Measurements from ENCODE around the gene CREBBP. TPM values are rescaled to one million over a fixed set of nuclear protein-coding genes. Genes with fewer than 3 reads are reported as not detected.

Gene CREBBP
- total and polyA plus RNA-seq, 10 donors, result 5.8 to 153 (median 99.9) TPM

- Histone ChIP-seq H3K27ac (no peak overlapping the region), H3K9me3 (no peaks in the 10 kb centered on the region), H3K4me1 (peaks cover 0 to 7% (median 0%) of the 10 kb centered on the region in 6 donors), H3K4me3 (no peak overlapping the region), H3K27me3 (replicated peaks in 1 of 7) (no peaks in the 10 kb centered on the region), H3K36me3 (peaks cover 0 to 100% (median 85%) of the 10 kb centered on the region in 6 donors)
- TF ChIP-seq CTCF (IDR thresholded peaks at IDR 0.05 in 8 of 11, conservative IDR thresholded peaks at IDR 0.05 in 3 of 11) (no peak), POLR2AphosphoS5 (IDR thresholded peaks at IDR 0.05) (no peak), POLR2A (IDR thresholded peaks at IDR 0.05) (no peak)
- intact Hi-C loops (cut with DNase I; ENCODE audit: low total_unique reads), result no loop called here
- 96 to 98% (median 97%) methylated on average over 5 of the region's 5 CpGs for WGBS, 5 donors
- DNase-seq, result no peak
Measured at GRCh38 chr16:3759736-3760135, 120.8 kb downstream of the CREBBP start.

GRCh38 chr16:3756113-3756512 lies 124.4 kb downstream of the CREBBP start:
- Histone ChIP-seq H3K27ac (no peak overlapping the region), H3K9me3 (no peaks in the 10 kb centered on the region), H3K4me3 (no peak overlapping the region), H3K36me3 (peaks cover 0 to 99% (median 73%) of the 10 kb centered on the region in 6 donors), H3K4me1 (peaks cover 0 to 7% (median 0%) of the 10 kb centered on the region in 6 donors), H3K27me3 (replicated peaks in 1 of 7) (no peaks in the 10 kb centered on the region)
- WGBS, 5 donors, result 93 to 98% (median 97%) methylated on average over 9 of the region's 9 CpGs
- DNase-seq, result no peak
- TF ChIP-seq CTCF (IDR thresholded peaks at IDR 0.05 in 8 of 11, conservative IDR thresholded peaks at IDR 0.05 in 3 of 11) (no peak), POLR2A (IDR thresholded peaks at IDR 0.05) (no peak), POLR2AphosphoS5 (IDR thresholded peaks at IDR 0.05) (no peak)
- intact Hi-C loops (cut with DNase I; ENCODE audit: low total_unique reads), result no loop called here

DNA sequence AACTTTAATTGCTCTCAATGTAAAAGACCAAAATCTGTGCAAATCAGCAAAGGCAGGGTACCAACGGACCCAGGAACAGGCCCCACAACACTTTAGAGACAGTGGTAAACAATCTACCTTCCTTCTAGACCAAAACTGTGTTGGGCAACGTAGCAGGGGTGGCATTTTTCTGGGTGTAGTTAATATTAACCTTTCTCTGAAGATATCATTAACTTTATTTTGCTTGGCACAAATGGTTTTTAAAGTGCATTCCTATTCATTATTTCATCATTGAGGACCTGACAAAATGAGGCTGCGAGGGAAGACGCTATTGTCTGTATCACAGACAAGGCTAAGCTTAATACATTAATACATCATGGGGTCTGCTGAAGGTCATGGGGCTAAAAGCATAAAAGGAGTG lies 125.3 kb downstream of the CREBBP start:
- 92 to 97% (median 95%) methylated on average over 4 of the region's 4 CpGs for WGBS, 5 donors
- Histone ChIP-seq H3K4me3 (no peak overlapping the region), H3K27ac (no peak overlapping the region), H3K9me3 (no peaks in the 10 kb centered on the region), H3K36me3 (peaks cover 0 to 99% (median 68%) of the 10 kb centered on the region in 6 donors), H3K4me1 (peaks cover 0 to 13% (median 0%) of the 10 kb centered on the region in 6 donors), H3K27me3 (replicated peaks in 1 of 7) (no peaks in the 10 kb centered on the region)
- intact Hi-C loops (cut with DNase I; ENCODE audit: low total_unique reads), result no loop called here
- TF ChIP-seq CTCF (IDR thresholded peaks at IDR 0.05 in 8 of 11, conservative IDR thresholded peaks at IDR 0.05 in 3 of 11), result no peak
- no peak for TF ChIP-seq POLR2AphosphoS5 (IDR thresholded peaks at IDR 0.05)
- no peak for TF ChIP-seq POLR2A (IDR thresholded peaks at IDR 0.05)
- no peak for DNase-seq

DNA sequence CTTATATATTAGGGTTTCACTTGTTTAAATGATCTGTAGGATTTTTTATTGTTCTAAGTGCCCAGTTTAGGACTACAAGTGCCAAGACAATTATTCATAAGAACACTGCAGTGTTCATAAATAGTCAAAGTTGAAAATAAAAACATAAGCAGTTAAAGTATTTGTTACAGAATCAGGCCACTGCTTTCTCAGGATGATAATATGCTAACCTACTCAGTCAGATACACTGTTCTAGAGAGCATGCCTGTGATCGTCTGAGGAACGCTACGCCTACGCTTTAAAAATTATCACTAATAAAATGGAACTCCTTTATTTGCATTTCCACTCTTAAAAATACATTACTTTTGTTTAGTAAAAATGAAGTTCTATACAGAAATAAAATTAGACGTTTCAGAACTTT lies 125.7 kb downstream of the CREBBP start:
- WGBS, 5 donors, result 92 to 98% (median 96%) methylated on average over 5 of the region's 5 CpGs
- DNase-seq, result no peak
- H3K27me3 ChIP-seq (replicated peaks in 1 of 7), result no peaks in the 10 kb centered on the region
- no peak overlapping the region for H3K27ac ChIP-seq
- H3K9me3 ChIP-seq, result no peaks in the 10 kb centered on the region
- no peak overlapping the region for H3K4me3 ChIP-seq
- peaks cover 0 to 18% (median 0%) of the 10 kb centered on the region in 6 donors for H3K4me1 ChIP-seq
- peaks cover 0 to 99% (median 65%) of the 10 kb centered on the region in 6 donors for H3K36me3 ChIP-seq
- TF ChIP-seq POLR2A (IDR thresholded peaks at IDR 0.05), result no peak
- TF ChIP-seq POLR2AphosphoS5 (IDR thresholded peaks at IDR 0.05), result no peak
- no peak for TF ChIP-seq CTCF (IDR thresholded peaks at IDR 0.05 in 8 of 11, conservative IDR thresholded peaks at IDR 0.05 in 3 of 11)
- intact Hi-C loops (cut with DNase I; ENCODE audit: low total_unique reads), result no loop called here
